ENCODE results near the gene PRKX.
"Not testable (repeated sequence)": the region's sequence is repeated elsewhere in the genome, so short reads cannot be mapped to it uniquely, and the experiment has no call there.

DNA sequence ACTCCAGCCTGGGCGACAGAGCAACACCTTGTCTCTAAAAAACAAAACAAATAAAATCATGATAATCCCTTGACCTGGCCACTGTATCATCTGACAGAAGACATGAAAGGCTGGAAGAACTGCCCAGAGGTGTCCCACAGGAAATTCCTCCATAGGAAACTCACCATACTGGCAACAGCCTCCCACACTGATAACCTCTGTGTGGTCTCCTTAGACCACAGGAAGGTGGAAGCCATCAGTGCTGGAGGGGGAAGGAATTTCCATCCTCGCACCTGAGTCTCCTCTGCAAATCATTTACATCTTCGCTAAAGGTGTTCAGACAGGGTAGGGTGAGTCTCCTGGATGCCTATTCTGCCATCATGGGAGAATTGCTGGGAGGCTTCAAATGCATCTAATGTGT, 10.2 kb downstream of the PRKX start:
- TF ChIP-seq, protein P1, sequence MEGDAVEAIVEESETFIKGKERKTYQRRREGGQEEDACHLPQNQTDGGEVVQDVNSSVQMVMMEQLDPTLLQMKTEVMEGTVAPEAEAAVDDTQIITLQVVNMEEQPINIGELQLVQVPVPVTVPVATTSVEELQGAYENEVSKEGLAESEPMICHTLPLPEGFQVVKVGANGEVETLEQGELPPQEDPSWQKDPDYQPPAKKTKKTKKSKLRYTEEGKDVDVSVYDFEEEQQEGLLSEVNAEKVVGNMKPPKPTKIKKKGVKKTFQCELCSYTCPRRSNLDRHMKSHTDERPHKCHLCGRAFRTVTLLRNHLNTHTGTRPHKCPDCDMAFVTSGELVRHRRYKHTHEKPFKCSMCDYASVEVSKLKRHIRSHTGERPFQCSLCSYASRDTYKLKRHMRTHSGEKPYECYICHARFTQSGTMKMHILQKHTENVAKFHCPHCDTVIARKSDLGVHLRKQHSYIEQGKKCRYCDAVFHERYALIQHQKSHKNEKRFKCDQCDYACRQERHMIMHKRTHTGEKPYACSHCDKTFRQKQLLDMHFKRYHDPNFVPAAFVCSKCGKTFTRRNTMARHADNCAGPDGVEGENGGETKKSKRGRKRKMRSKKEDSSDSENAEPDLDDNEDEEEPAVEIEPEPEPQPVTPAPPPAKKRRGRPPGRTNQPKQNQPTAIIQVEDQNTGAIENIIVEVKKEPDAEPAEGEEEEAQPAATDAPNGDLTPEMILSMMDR (IDR thresholded peaks at IDR 0.05): not testable (repeated sequence)
- not testable (repeated sequence) for TF ChIP-seq POLR2A, EP300 (IDR thresholded peaks at IDR 0.05)

Measured in ovary (tissue), 3 donors.